HL-60 (cell line): ENCODE results near the gene TFAP2A.

Source experiments
- DNase-seq, 2 experiments: peaks; one replicate each; pipeline ENCODE4 v3.0.0-alpha.2; 2010 to 2020; ENCODE audit warnings: low read depth in 1 of 2, low spot score in 1 of 2
- H3K27ac ChIP-seq: fragments of 250-450 bp; sonication (Bioruptor Pico); replicated peaks from 2 replicates; pipeline ENCODE4 v1.5.1; 2020; ENCODE audit warnings: mild to moderate bottlenecking, moderate library complexity
- H3K27me3 ChIP-seq: fragments of 250-450 bp; sonication (Bioruptor Pico); 2 replicates; pipeline ENCODE4 v1.5.1; 2021; ENCODE audit warnings: mild to moderate bottlenecking, moderate library complexity; ENCODE audit not compliant: insufficient read depth, poor library complexity, severe bottlenecking
- H3K4me3 ChIP-seq: replicated peaks from 2 replicates; pipeline ENCODE4 v1.5.1; 2011; ENCODE audit warnings: mild to moderate bottlenecking, control low read depth, low read length; ENCODE audit not compliant: insufficient read depth
- GABPA ChIP-seq: IDR thresholded peaks from 2 replicates; pipeline ENCODE4 v1.6.1; 2012; ENCODE audit warnings: low read depth
- POLR2AphosphoS5 ChIP-seq: IDR thresholded peaks from 2 replicates; pipeline ENCODE4 v1.6.1; 2012; ENCODE audit warnings: low read depth
- REST ChIP-seq: IDR thresholded peaks from 2 replicates; pipeline ENCODE4 v1.6.1; 2012; ENCODE audit warnings: low read depth; ENCODE audit not compliant: insufficient replicate concordance
- SPI1 ChIP-seq: IDR thresholded peaks from 2 replicates; pipeline ENCODE4 v1.6.1; 2012; ENCODE audit warnings: low read depth, mild to moderate bottlenecking, borderline replicate concordance
- TF ChIP-seq, protein P1 (sequence below): IDR thresholded peaks from one replicate; pipeline ENCODE4 v1.5.1; 2011; ENCODE audit warnings: low read length, control low read depth, inconsistent platforms; ENCODE audit not compliant: insufficient read depth

TFAP2A gene

DNA sequence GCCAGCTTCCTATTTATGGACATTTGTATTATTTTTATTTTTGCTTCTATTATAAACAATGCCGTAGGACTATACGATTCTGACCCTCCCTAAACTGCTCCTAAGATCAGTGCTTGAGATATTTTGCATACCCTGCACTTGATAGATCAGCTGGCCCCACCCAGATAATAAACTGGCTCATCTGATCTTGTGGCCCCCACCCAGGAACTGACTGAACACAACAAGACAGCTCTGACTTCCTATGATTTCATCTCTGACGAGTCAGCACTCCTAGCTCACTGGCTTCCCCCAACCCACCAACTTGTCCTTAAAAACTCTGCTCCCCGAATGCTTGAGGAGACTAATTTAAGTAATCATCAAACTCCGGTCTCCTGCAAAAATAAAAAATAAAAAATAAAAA, 34.9 kb upstream of the TFAP2A start:
- Histone ChIP-seq H3K27me3 (no peaks in the 10 kb centered on the region), H3K27ac (no peak overlapping the region), H3K4me3 (no peak overlapping the region)
- TF ChIP-seq GABPA: no peak
- no peak for TF ChIP-seq REST
- TF ChIP-seq, protein P1, sequence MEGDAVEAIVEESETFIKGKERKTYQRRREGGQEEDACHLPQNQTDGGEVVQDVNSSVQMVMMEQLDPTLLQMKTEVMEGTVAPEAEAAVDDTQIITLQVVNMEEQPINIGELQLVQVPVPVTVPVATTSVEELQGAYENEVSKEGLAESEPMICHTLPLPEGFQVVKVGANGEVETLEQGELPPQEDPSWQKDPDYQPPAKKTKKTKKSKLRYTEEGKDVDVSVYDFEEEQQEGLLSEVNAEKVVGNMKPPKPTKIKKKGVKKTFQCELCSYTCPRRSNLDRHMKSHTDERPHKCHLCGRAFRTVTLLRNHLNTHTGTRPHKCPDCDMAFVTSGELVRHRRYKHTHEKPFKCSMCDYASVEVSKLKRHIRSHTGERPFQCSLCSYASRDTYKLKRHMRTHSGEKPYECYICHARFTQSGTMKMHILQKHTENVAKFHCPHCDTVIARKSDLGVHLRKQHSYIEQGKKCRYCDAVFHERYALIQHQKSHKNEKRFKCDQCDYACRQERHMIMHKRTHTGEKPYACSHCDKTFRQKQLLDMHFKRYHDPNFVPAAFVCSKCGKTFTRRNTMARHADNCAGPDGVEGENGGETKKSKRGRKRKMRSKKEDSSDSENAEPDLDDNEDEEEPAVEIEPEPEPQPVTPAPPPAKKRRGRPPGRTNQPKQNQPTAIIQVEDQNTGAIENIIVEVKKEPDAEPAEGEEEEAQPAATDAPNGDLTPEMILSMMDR: no peak
- no peak for TF ChIP-seq SPI1
- no peak for TF ChIP-seq POLR2AphosphoS5
- DNase-seq: no peak

GRCh38 chr6:10448096-10448495, 33.2 kb upstream of the TFAP2A start:
- DNase-seq: no peak
- no peak overlapping the region for H3K4me3 ChIP-seq
- no peaks in the 10 kb centered on the region for H3K27me3 ChIP-seq
- no peak overlapping the region for H3K27ac ChIP-seq
- TF ChIP-seq REST (no peak), GABPA (no peak), POLR2AphosphoS5 (no peak), SPI1 (no peak)
- TF ChIP-seq, protein P1: no peak

GRCh38 chr6:10446548-10446947, 31.7 kb upstream of the TFAP2A start:
- Histone ChIP-seq H3K4me3 (no peak overlapping the region), H3K27me3 (no peaks in the 10 kb centered on the region), H3K27ac (no peak overlapping the region)
- no peak for DNase-seq
- TF ChIP-seq POLR2AphosphoS5 (no peak), REST (no peak), GABPA (no peak), SPI1 (no peak)
- TF ChIP-seq, protein P1: no peak
